ENCODE results near the gene RAPGEF4. TPM values are rescaled to one million over a fixed set of nuclear protein-coding genes. Genes with fewer than 3 reads are reported as not detected.
A peak's percentile ranks its signal among the peaks of the same experiment; 100 is the strongest.

Gene RAPGEF4
- total and polyA plus RNA-seq, 2 of the 4 experiments (the other 2 are of a cell fraction), result 1.7 to 3.2 TPM

DNA sequence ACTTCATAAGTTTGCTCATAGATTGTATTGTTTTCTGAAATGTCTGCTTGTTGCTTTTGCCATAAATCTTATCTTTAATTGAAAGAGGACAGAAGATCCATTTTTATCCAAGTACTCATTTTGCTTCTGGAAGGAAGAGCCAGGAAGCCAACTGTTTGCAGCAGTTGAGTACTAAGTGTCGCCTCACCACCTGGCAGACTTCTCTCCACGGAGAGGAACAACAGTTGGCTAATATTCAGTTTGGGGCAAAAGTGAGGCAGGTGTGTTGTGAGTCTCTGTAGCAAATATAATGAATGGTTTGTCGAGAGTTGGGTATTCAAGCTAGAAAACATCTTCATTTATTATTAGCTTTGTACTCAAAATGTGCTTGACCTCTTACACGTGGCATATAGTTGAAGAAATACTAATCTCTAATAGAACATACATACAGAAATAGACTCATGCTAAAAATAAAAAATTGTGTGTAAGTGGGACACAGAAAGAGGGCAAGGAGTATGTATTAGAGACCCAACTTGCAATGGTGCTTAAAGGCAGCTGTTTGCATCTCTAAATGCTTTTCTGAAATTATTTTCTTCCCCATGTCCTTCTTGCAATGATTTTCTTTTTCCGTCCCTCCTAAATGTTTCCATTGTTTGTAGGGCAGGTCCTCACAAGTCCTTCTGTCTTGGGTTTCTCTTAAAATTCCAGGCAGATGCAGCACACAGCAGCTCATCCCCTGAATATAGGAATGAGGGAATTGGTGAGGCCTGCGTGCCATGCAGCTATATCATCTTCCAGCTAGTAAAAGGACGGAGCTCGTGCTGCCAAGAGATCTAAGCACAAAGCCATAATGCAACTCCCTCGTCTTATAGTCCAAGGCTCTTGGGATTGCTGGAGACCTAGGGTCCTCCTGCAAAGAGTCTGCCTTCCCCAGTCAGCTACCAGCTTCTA, 295.2 kb downstream of the RAPGEF4 start:
- no peak for ATAC-seq (ENCODE audit: low read depth)
- no TSS peak for BruUV-seq (replicated peaks)
- Histone ChIP-seq H3K18ac (ENCODE audit: low read depth, low read length) (no peak overlapping the region), H2AK5ac (ENCODE audit: low read depth, low read length) (no peak overlapping the region), H3K9ac (ENCODE audit: low read depth, low read length) (no peak overlapping the region), H3K9me3 (ENCODE audit: control insufficient read depth, insufficient read depth, low read length) (no peaks in the 10 kb centered on the region), H3K23ac (ENCODE audit: low read depth, low read length) (no peak overlapping the region), H3K36me3 (ENCODE audit: control insufficient read depth, insufficient read depth, low read length) (no peaks in the 10 kb centered on the region), H4K5ac (ENCODE audit: low read depth, low read length) (no peak overlapping the region), H2BK20ac (ENCODE audit: low read depth, low read length) (no peak overlapping the region), H3K4me2 (ENCODE audit: low read depth, low read length) (no peak overlapping the region), H2BK120ac (ENCODE audit: low read depth, low read length) (0 out of 2 replicates have a peak overlapping the region, but pooled peaks have one; percentile 15), H4K20me1 (ENCODE audit: insufficient read depth, low read length) (no peaks in the 10 kb centered on the region), H2AK9ac (replicated peaks; ENCODE audit: low read depth, low read length, poor library complexity) (no peak overlapping the region), H3K27me3 (ENCODE audit: control insufficient read depth, insufficient read depth, low read length) (no peaks in the 10 kb centered on the region), H2BK5ac (ENCODE audit: low read depth, low read length, poor library complexity, severe bottlenecking) (no peak overlapping the region), H3K4me1 (ENCODE audit: control insufficient read depth, insufficient read depth, low read length) (peaks cover 9% of the 10 kb centered on the region), H3K56ac (ENCODE audit: extremely low read depth, insufficient read depth, low read length) (no peak overlapping the region), H3K79me1 (ENCODE audit: low read depth in 1 of 2, low read length in 2 of 2) (no peaks in the 10 kb centered on the region; a peak in 1 of 4 replicates), H3K9me1 (ENCODE audit: insufficient read depth, low read length) (peaks cover 2% of the 10 kb centered on the region), H3K27ac (ENCODE audit: insufficient read depth, low read length) (no peak overlapping the region), H3K4me3 (ENCODE audit: insufficient read depth, low read depth, low read length) (no peak overlapping the region), H3K4ac (ENCODE audit: low read depth, low read length) (no peak overlapping the region), H4K91ac (ENCODE audit: insufficient read depth, low read depth, low read length) (peak overlapping the region; percentile 12; the same call in 1 of the 2 replicates), H4K8ac (ENCODE audit: low read depth in 2 of 2, low read length in 2 of 2) (no peak overlapping the region), H2BK15ac (ENCODE audit: low read depth, low read length) (no peak overlapping the region), H2AFZ (replicated peaks; ENCODE audit: low read length, poor library complexity) (no peak overlapping the region), H3K14ac (replicated peaks; ENCODE audit: low read depth, low read length) (no peak overlapping the region)
- WGBS, 2 experiments (ENCODE audit: extremely low coverage in 2 of 2, insufficient read length in 1 of 2), result no CpG with 5 or more reads among the region's 9 CpGs
- dilution Hi-C loops (cut with HindIII; ENCODE audit: low sequenced_read_pairs, unreplicated experiment), result no loop called here
- POLR2A ChIA-PET (ENCODE audit: unreplicated experiment), result no interaction called here
- CTCF ChIA-PET, result interaction anchor here (1.0 kb wide), 1 partner anchor 179 kb away, joined by 5 read pairs; no protein-coding TSS in a partner anchor
- DNase-seq, result no peak
- in situ Hi-C loops (cut with MboI; ENCODE audit: low sequenced_read_pairs), result loop anchor here (25.0 kb wide), 1 partner anchor 331 kb away; the partner anchor contains the start of gene CDCA7
- intact Hi-C loops (cut with micrococcal nuclease), result no loop called here
- TF ChIP-seq MAZ (IDR thresholded peaks at IDR 0.05; ENCODE audit: borderline replicate concordance, low read depth, low read length), result no peak
- TF ChIP-seq FOS (IDR thresholded peaks at IDR 0.05; ENCODE audit: low read depth, low read length), result no peak
- no peak for TF ChIP-seq BHLHE40 (IDR thresholded peaks at IDR 0.05; ENCODE audit: low read depth, low read length)
- no peak for TF ChIP-seq RFX5 (IDR thresholded peaks at IDR 0.05; ENCODE audit: low read depth, low read length)
- no peak for TF ChIP-seq RAD21 (IDR thresholded peaks at IDR 0.05; ENCODE audit: low read length)
- TF ChIP-seq, protein P1, sequence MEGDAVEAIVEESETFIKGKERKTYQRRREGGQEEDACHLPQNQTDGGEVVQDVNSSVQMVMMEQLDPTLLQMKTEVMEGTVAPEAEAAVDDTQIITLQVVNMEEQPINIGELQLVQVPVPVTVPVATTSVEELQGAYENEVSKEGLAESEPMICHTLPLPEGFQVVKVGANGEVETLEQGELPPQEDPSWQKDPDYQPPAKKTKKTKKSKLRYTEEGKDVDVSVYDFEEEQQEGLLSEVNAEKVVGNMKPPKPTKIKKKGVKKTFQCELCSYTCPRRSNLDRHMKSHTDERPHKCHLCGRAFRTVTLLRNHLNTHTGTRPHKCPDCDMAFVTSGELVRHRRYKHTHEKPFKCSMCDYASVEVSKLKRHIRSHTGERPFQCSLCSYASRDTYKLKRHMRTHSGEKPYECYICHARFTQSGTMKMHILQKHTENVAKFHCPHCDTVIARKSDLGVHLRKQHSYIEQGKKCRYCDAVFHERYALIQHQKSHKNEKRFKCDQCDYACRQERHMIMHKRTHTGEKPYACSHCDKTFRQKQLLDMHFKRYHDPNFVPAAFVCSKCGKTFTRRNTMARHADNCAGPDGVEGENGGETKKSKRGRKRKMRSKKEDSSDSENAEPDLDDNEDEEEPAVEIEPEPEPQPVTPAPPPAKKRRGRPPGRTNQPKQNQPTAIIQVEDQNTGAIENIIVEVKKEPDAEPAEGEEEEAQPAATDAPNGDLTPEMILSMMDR (conservative IDR thresholded peaks at IDR 0.05; ENCODE audit: low read depth, low read length), result no peak
- no peak for TF ChIP-seq ELK1 (IDR thresholded peaks at IDR 0.05; ENCODE audit: borderline replicate concordance, low read depth, low read length)
- TF ChIP-seq POLR2A (IDR thresholded peaks at IDR 0.05; ENCODE audit: low read depth, low read length), result no peak
- TF ChIP-seq USF2 (IDR thresholded peaks at IDR 0.05; ENCODE audit: low read depth, low read length), result no peak
- no peak for TF ChIP-seq NFE2L2 (IDR thresholded peaks at IDR 0.05; ENCODE audit: low read depth, low read length)

All from IMR-90 (cell line).